ENCODE measurements around the gene SH2D2A. TPM values are rescaled to one million over a fixed set of nuclear protein-coding genes. Genes with fewer than 3 reads are reported as not detected.

Gene SH2D2A
- total RNA-seq, 1 donor from 2014 or later, result 2.2 TPM

- DNase-seq (ENCODE audit: missing footprints), result peak; percentile 82
- peak; percentile 82 for ATAC-seq
- intact Hi-C loops (cut with DNase I), result no loop called here
Observed at GRCh38 chr1:156851779-156852417, 35.2 kb upstream of the SH2D2A start.

DNA sequence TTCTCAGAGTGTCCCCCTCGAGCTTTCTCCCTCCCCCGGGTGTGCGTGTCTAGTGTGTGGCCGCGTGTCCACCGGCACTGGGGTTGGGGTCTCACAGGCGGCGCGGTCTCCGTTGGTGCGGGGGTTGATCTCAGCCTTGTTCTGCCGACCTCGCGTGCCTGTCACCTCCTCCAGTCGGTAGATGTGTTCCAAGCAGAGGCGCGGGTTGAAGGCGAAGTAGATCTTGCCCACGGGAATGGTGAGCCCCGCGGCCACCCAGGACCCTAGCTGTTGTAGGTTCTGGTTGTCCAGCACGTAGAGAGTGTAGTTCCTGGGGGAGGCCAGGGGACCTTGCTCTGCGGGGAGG lies 32.5 kb upstream of the SH2D2A start:
- ATAC-seq (no peak), DNase-seq (ENCODE audit: missing footprints) (no peak)
- intact Hi-C loops (cut with DNase I), result no loop called here

DNA sequence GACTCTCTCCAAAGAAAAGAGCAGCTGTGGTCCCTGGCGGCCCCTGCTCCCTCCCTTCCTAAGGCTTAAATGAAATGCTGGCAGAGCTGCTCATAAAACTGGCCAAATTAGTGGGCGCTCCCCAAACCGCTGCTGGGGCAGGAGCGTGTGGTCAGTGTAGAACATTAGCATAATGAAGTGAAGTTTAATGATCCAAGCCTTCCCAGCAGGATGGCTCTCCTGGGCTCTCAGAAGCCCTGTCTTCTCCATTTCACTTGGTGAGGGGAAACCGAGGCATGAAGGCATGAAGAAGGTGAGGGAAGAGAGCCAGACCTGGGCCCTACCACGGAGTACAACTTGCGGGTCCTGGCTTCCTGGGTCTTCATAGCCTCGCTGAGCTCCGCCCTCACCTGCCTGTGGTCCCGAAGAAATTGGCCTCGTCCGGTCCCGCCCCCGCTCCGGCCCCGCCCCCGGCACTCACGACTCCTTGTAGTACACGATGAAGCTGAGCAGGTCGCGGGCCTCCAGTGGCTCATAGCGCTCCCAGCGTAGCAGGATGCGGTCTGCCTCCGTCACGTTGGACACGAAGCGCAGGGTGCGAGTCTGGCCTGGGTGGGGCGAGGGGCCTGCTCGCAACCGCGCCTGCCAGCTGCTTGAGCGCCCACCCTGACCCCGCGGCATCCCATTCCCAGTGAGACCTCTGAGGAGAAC lies 32.0 kb upstream of the SH2D2A start:
- intact Hi-C loops (cut with DNase I), result no loop called here
- ATAC-seq (no peak), DNase-seq (ENCODE audit: missing footprints) (no peak)

DNA sequence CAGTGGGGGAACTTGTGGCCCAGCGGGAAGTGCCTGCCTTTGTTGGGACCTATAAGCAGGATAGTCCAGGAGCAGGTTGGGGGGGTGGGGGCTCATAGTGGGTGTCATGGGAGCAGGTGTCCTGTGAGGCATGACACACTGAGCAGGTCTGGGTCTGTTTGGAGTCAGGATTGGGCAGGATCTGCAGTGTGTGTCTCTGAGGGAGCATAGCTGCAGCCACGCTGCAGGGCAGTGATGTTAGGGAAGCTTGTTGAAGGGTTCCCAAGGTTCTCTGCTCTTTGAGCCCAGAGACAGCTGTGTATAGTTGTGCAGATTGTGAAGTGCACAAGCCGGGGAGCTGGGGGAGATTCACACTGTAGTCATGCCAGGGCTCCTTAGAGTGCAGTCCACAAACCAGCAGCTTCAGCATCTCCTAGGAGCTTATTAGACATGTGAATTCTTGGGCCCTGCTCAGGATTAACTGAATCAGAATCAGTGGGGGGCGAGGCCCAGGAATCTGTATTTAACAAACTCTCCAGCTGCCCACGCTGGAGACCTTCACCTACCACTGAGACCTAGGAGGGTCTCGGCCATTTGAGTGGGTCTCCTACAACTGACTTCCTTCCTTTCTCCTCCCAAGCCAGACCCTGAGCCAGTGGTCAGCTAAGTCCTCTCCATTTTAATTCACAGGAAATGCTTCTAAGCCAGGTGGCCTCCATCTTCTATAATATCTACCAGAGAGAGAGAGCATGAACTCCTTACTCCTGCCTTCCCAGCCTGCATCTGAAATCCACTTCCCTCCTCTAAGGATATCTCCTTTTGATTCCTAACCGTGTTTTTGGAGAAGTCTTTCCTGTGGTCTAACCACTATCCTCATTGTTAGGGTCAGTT lies 31.2 kb upstream of the SH2D2A start:
- ATAC-seq (no peak), DNase-seq (ENCODE audit: missing footprints) (no peak)
- intact Hi-C loops (cut with DNase I), result no loop called here

GRCh38 chr1:156846643-156847042 lies 30.0 kb upstream of the SH2D2A start:
- DNase-seq (ENCODE audit: missing footprints) (no peak), ATAC-seq (no peak)
- intact Hi-C loops (cut with DNase I), result no loop called here

GRCh38 chr1:156845953-156846545 lies 29.4 kb upstream of the SH2D2A start:
- DNase-seq (ENCODE audit: missing footprints) (no peak), ATAC-seq (no peak)
- intact Hi-C loops (cut with DNase I), result no loop called here

- intact Hi-C loops (cut with DNase I), result no loop called here
- ATAC-seq, result no peak
Observed at GRCh38 chr1:156845055-156845952, 28.7 kb upstream of the SH2D2A start.

DNA sequence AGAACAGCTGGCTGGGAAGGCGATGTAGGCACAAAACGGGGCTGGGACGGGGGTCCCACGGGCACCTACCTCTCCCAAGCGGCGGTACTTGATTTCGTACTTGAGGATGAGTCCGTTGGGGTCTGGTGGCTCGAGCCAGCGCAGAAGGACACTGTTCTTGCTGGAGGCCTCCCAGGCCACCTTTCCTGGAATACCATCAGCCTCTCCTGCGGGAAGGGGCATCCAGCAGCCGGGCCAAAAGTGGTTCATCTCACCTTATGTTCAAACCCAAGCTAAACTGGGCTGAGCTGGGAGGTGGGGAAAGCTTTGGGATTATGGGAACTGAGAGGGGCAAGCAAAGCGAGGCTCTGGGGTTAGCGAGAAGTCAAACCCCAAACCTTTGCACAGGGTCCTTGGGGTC lies 28.0 kb upstream of the SH2D2A start:
- intact Hi-C loops (cut with DNase I), result no loop called here
- no peak for DNase-seq (ENCODE audit: missing footprints)
- no peak for ATAC-seq

More at GRCh38 chr1:156845055-156845952, 28.7 kb upstream of the SH2D2A start:
- peak; percentile 68 for DNase-seq (ENCODE audit: missing footprints)

DNA sequence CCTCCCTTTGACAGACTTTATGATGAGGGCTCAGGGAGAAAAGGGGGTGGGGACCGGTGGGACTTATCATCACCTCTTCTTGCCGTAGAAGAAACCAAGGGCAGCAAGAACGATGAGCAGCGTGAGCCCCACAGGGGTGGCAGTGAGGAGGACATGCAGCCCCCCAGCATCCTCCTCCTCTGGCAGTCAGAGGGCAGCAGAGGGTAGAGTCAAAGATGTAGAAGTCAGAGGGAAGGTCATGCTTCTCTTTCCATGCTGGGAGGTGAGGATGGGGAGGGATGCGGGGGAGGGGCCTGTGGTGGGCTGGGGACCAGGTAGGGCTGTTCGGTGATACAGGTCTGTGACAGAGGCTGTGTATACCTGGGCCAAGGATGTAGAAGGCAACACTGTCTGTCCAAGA lies 27.5 kb upstream of the SH2D2A start:
- ATAC-seq (no peak), DNase-seq (ENCODE audit: missing footprints) (no peak)
- intact Hi-C loops (cut with DNase I), result no loop called here

DNA sequence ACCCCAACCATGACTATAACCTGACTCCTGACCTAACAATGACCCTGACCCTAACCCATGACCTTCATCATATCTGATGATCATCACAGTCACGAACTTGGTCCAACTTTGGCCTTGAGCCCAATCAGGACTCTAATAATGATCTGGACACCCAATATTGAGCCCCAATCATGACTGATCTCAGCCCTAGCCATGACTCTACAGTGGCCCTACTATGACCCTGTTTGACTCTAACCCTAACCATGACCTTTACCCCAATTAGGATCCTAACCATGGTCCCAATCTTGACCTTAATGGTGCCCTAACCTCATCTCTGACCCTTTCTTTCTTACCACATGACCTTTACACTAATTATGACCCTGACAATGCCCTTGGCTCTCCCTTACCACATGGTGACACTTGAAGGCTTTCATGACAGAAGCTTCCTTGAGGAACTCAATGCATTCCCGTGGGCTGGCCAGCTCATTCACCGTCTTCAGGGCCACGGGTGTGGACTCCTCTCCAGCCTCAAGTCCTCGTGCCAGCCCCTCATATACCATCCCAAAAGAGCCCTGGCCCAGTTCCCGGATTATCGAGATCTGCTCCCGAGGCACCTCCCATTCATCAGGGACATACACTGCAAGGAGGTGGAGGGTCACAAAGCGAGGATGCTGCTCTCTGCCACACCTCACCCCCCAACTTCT lies 26.1 kb upstream of the SH2D2A start:
- intact Hi-C loops (cut with DNase I), result no loop called here
- no peak for DNase-seq (ENCODE audit: missing footprints)
- ATAC-seq, result no peak

- intact Hi-C loops (cut with DNase I), result loop anchor here (2.0 kb wide), 1 partner anchor 49 kb away; no protein-coding TSS in a partner anchor
- DNase-seq (ENCODE audit: missing footprints) (no peak), ATAC-seq (no peak)
Observed at GRCh38 chr1:156841295-156841855, 24.7 kb upstream of the SH2D2A start.

GRCh38 chr1:156840898-156841279 lies 24.2 kb upstream of the SH2D2A start:
- DNase-seq (ENCODE audit: missing footprints) (no peak), ATAC-seq (no peak)
- intact Hi-C loops (cut with DNase I), result loop anchor here (2.0 kb wide), 1 partner anchor 50 kb away; no protein-coding TSS in a partner anchor

DNA sequence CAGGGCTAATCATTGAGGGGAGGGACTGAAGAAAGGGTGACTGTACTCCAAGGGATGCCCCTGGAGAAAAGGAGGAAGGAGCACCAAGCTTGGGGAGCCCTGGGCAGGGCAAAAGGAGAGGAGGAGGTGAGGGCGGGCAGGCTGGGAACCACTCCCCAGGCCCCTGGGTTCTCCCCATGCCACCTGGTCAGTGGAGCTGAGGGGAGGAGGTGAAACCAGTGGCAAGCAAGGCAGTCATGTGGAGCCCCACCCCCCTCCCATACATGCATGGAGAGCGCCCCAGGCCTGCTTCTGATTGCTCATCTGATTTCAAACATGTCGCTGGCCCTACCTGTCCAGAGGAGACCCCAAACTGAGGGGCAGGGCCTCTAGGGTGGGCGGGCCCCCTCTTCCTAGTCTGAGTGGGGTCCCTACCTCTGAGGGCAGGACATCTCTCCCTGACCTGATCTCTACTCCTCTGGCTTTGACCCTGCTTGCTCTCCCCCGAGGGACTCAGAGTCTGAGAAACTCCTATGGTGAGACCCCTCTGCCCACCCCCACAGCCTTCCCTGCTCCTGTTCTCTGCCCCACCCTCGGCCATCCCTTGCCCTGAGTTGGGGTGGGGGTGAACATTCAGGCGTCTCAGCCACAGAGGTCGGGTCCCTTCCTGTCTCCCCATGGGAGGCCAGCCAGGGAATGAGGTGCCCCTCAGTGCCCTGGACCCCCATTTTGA lies 23.7 kb upstream of the SH2D2A start:
- DNase-seq (ENCODE audit: missing footprints) (no peak), ATAC-seq (no peak)
- intact Hi-C loops (cut with DNase I), result loop anchor here (2.0 kb wide), 1 partner anchor 50 kb away; no protein-coding TSS in a partner anchor

GRCh38 chr1:156839426-156840109 lies 22.9 kb upstream of the SH2D2A start:
- intact Hi-C loops (cut with DNase I), result loop anchor here (1.0 to 5.0 kb wide), 3 partner anchors 21 to 88 kb away; partner anchors contain the start of gene NTRK1
- ATAC-seq, result no peak

GRCh38 chr1:156838972-156839371 lies 22.3 kb upstream of the SH2D2A start:
- no peak for DNase-seq (ENCODE audit: missing footprints)
- no peak for ATAC-seq
- intact Hi-C loops (cut with DNase I), result loop anchor here (1.0 to 5.0 kb wide), 2 partner anchors 21 to 88 kb away; partner anchors contain the start of gene NTRK1

More at GRCh38 chr1:156839426-156840109, 22.9 kb upstream of the SH2D2A start:
- DNase-seq (ENCODE audit: missing footprints), result no peak

DNA sequence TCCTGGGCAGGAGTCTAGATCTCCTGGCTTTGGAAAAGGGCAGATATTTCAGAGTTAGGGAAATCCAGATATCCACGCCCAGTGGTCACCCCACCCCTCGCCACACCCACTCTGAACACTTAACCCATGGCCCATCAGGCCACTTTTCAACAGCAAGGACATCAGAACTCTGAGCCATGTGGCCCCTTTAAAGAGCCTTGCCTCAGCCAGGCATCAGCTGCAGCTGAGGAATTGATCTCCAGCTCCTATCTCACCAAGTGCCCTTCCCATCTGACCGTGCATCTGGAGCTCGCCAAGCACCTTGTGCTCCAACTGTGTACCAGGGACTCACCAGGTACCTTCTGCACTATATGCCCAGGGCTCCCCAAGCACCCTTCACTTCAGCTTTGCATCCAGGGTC lies 20.2 kb upstream of the SH2D2A start:
- no peak for DNase-seq (ENCODE audit: missing footprints)
- ATAC-seq, result no peak
- intact Hi-C loops (cut with DNase I), result loop anchor here (5.0 kb wide), 1 partner anchor 90 kb away; no protein-coding TSS in a partner anchor

Measured in Right ventricle myocardium inferior (tissue), 1 donor.